Upper lobe of left lung (tissue), 6 donors: Measurements from ENCODE around the gene ADARB1. TPM values are rescaled to one million over a fixed set of nuclear protein-coding genes. Genes with fewer than 3 reads are reported as not detected.

Experiments used
- ATAC-seq, 2 donors: fragments of 200-7000 bp; cut with Tn5 transposase; one replicate each; pipeline ENCODE4 v1.9.1; 2022; ENCODE audit warnings: mild to moderate bottlenecking in 2 of 2, moderate library complexity in 2 of 2; ENCODE audit not compliant: low FRiP score in 2 of 2
- DNase-seq, 2 donors: peaks; one replicate each; pipeline ENCODE4 v3.0.0-alpha.2; 2019 to 2020
- H3K27ac ChIP-seq, 4 donors: fragments of 200-600 bp; sonication (generic); one replicate each; pipeline ENCODE4 v1.5.1; 2016 to 2019
- H3K27me3 ChIP-seq, 4 donors: fragments of 200-600 bp; sonication (generic); one replicate each; pipeline ENCODE4 v1.5.1; 2017 to 2019
- H3K36me3 ChIP-seq, 4 donors: fragments of 200-600 bp; sonication (generic); one replicate each; pipeline ENCODE4 v1.5.1; 2016 to 2019
- H3K4me1 ChIP-seq, 4 donors: fragments of 200-600 bp; sonication (generic); one replicate each; pipeline ENCODE4 v1.5.1; 2018 to 2019
- H3K4me3 ChIP-seq, 4 donors: fragments of 200-600 bp; sonication (generic); one replicate each; pipeline ENCODE4 v1.5.1; 2017 to 2019; ENCODE audit warnings: mild to moderate bottlenecking in 2 of 4, moderate library complexity in 1 of 4
- H3K9me3 ChIP-seq, 4 donors: fragments of 200-600 bp; sonication (generic); one replicate each; pipeline ENCODE4 v1.5.1; 2018 to 2019
- EP300 ChIP-seq, 4 donors: sonication (generic); formaldehyde crosslinking; IDR thresholded peaks; one replicate each; pipeline ENCODE4 v1.5.1; 2017; ENCODE audit warnings: antibody characterized with exemption in 4 of 4, control low read depth in 2 of 4
- POLR2A ChIP-seq, 4 donors: fragments of 450-650 bp; IDR thresholded peaks; one replicate each; pipeline ENCODE4 v1.5.1; 2016 to 2017; ENCODE audit warnings: antibody characterized with exemption in 4 of 4, mild to moderate bottlenecking in 2 of 4
- POLR2AphosphoS5 ChIP-seq, 2 donors: sonication (generic); formaldehyde crosslinking; IDR thresholded peaks; one replicate each; pipeline ENCODE4 v1.5.1; 2017; ENCODE audit warnings: antibody characterized with exemption in 2 of 2
- WGBS, 2 donors: methylation state at CpG; one replicate each; pipeline ENCODE4 v1.1.5; 2017 to 2018; 5-methylcytosine and 5-hydroxymethylcytosine counted together
- total RNA-seq, 6 donors: library from RNA; depleted of rRNA in 4 of 6; stranded (reverse); fragments of >200 nt in 4 of 6; gene quantifications; one replicate each; pipeline versions ENCODE4 v1.1.0 to v1.2.1, GENCODE V29; 2016 to 2021
- TF ChIP-seq, protein P1 (sequence below), 6 experiments: fragments of 450-650 bp in 4 of 6; fragments of 200-600 bp in 2 of 6; sonication (generic) in 2 of 6; IDR thresholded peaks; one replicate each; pipeline ENCODE4 v1.5.1; 2016 to 2019; ENCODE audit warnings: antibody characterized with exemption in 6 of 6
- donor health status: DM: no; HTN: no; CAD: no; lungs with moderate emphysema.
- donor health status: DM: no; HTN: yes; CAD: no; lungs with severe emphysema.

ADARB1 gene
- total RNA-seq, 6 donors from 2014 or later: 26.5 to 94.3 (median 42.4) TPM

DNA sequence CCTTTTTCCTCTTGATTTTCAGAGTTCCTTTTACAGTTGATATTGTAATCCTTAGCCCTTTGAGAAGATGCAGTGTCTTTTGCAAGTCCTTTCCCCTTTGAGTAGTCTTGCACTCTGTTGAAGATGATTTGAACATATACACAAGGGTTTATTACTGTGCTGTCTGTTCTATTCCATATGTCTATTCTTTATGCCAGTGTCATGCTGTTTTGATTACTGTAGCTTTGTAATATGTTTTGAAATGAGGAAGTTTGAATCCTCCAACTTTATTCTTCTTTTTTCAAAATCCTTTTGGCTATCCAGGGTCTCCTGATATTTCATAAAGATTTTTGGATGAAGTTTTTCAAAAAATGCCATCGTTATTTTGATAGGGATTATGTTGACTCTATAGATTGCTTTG is 112.3 kb downstream of the ADARB1 start:
- Histone ChIP-seq H3K27me3 (no peaks in the 10 kb centered on the region), H3K36me3 (peaks cover 12 to 97% (median 30%) of the 10 kb centered on the region in 4 donors), H3K27ac (no peak overlapping the region), H3K4me1 (no peaks in the 10 kb centered on the region), H3K4me3 (no peak overlapping the region), H3K9me3 (peaks cover 28 to 37% (median 31%) of the 10 kb centered on the region in 4 donors)
- 98 to 100% methylated on average over 1 of the region's 1 CpG for WGBS, 2 donors
- DNase-seq: no peak
- TF ChIP-seq, protein P1, sequence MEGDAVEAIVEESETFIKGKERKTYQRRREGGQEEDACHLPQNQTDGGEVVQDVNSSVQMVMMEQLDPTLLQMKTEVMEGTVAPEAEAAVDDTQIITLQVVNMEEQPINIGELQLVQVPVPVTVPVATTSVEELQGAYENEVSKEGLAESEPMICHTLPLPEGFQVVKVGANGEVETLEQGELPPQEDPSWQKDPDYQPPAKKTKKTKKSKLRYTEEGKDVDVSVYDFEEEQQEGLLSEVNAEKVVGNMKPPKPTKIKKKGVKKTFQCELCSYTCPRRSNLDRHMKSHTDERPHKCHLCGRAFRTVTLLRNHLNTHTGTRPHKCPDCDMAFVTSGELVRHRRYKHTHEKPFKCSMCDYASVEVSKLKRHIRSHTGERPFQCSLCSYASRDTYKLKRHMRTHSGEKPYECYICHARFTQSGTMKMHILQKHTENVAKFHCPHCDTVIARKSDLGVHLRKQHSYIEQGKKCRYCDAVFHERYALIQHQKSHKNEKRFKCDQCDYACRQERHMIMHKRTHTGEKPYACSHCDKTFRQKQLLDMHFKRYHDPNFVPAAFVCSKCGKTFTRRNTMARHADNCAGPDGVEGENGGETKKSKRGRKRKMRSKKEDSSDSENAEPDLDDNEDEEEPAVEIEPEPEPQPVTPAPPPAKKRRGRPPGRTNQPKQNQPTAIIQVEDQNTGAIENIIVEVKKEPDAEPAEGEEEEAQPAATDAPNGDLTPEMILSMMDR (IDR thresholded peaks at IDR 0.05): no peak
- TF ChIP-seq EP300 (IDR thresholded peaks at IDR 0.05): no peak
- no peak for TF ChIP-seq POLR2AphosphoS5 (IDR thresholded peaks at IDR 0.05)
- TF ChIP-seq POLR2A (IDR thresholded peaks at IDR 0.05): no peak
- no peak for ATAC-seq

DNA sequence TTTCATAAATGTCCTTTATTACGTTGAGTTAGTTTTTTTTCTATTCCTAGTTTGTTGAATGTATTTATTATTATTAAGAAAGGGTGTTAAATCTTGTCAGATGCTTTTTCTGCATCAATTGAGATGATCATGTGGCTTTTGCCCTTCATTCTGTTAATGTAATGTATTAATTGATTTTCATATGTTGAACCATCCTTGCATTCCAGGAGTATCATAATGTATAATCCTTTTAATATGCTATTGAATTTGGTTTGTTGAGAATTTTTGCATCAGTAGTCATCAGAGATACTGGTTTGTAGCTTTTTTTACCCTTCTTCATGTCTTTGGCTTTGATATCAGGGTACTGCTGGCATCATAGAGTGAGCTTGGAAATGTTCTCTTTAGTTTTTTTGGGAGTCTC is 113.3 kb downstream of the ADARB1 start:
- Histone ChIP-seq H3K9me3 (peaks cover 28 to 37% (median 31%) of the 10 kb centered on the region in 4 donors), H3K36me3 (peaks cover 12 to 90% (median 30%) of the 10 kb centered on the region in 4 donors), H3K4me3 (no peak overlapping the region), H3K27ac (no peak overlapping the region), H3K27me3 (no peaks in the 10 kb centered on the region), H3K4me1 (no peaks in the 10 kb centered on the region)
- no peak for ATAC-seq
- no peak for DNase-seq
- 92 to 96% methylated on average over 1 of the region's 1 CpG for WGBS, 2 donors
- TF ChIP-seq, protein P1 (IDR thresholded peaks at IDR 0.05): no peak
- no peak for TF ChIP-seq POLR2A (IDR thresholded peaks at IDR 0.05)

DNA sequence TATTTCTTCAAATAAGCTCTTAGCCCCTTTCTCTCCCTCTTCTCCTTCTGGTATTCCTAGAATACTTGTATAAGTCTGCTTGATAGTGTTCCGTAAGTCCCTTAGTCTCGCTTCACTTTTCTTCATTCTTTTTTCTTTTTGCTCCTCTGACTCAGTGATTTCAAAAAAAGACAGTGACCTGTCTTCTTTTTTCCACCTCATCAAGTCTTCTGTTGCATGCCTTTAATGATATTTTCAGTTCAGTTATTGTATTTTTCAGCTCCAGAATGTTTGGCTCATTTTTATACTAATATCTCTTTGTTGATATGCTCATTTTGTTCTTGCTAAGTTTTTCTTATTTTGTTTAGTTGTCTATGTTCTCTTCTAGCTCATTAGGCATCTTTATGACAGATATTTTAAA is 115.6 kb downstream of the ADARB1 start:
- WGBS, 2 donors: 94 to 100% methylated on average over 2 of the region's 2 CpGs
- no peak overlapping the region for H3K4me3 ChIP-seq
- TF ChIP-seq POLR2AphosphoS5 (IDR thresholded peaks at IDR 0.05) (no peak), EP300 (IDR thresholded peaks at IDR 0.05) (no peak), POLR2A (IDR thresholded peaks at IDR 0.05) (no peak)
- TF ChIP-seq, protein P1 (IDR thresholded peaks at IDR 0.05): no peak
- H3K27ac ChIP-seq: no peak overlapping the region
- H3K27me3 ChIP-seq: no peaks in the 10 kb centered on the region
- peaks cover under 1 to 67% (median 26%) of the 10 kb centered on the region in 4 donors for H3K36me3 ChIP-seq
- no peak for ATAC-seq
- DNase-seq: no peak
- H3K4me1 ChIP-seq: no peaks in the 10 kb centered on the region
- peaks cover 28 to 37% (median 31%) of the 10 kb centered on the region in 4 donors for H3K9me3 ChIP-seq

DNA sequence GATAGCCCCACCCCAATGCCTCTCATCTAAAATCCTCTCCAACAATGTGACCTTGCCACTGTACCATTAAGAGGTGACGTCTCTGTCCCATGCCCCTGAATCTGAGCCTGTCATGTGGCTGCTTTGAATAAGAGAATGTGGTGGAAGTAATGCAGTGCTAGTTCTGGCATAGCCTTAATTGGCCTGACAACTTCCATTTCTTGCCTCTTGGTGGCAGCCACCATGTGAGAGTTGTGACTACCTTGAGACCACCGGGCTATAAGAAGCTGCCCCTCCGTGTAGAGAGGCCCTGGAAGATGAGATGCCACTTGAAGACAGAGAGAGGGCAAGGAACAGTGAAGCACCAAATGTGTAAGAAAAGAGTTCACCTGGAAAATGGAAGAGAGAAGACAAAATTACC is 118.0 kb downstream of the ADARB1 start:
- DNase-seq (no peak), ATAC-seq (no peak)
- TF ChIP-seq, protein P1 (IDR thresholded peaks at IDR 0.05): no peak
- TF ChIP-seq POLR2A (IDR thresholded peaks at IDR 0.05) (no peak), POLR2AphosphoS5 (IDR thresholded peaks at IDR 0.05) (no peak), EP300 (IDR thresholded peaks at IDR 0.05) (no peak)
- no peak overlapping the region for H3K27ac ChIP-seq
- 75 to 88% methylated on average over 3 of the region's 3 CpGs for WGBS, 2 donors
- H3K27me3 ChIP-seq: no peaks in the 10 kb centered on the region
- peaks cover 0 to 50% (median 7%) of the 10 kb centered on the region in 4 donors for H3K36me3 ChIP-seq
- H3K9me3 ChIP-seq: peaks cover 17 to 28% (median 20%) of the 10 kb centered on the region in 4 donors
- H3K4me3 ChIP-seq: no peak overlapping the region
- H3K4me1 ChIP-seq: no peaks in the 10 kb centered on the region

DNA sequence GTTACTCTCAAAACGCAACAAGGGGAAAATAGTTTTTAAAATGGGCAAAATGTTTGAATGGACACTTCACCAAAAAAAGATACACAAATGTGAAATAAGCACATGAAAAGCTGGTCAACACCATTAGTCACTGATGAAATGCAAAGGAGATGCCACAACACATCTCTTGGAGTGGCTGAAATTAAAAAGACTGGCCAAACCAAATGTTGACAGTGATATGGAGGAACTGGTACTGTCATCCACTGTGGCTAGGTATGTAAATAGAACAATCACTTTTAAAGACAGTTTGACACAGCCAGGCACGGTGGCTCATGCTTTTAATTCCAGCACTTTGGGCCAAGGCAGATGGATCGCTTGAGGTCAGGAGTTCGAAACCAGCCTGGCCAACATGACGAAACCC is 122.2 kb downstream of the ADARB1 start:
- TF ChIP-seq POLR2A (IDR thresholded peaks at IDR 0.05) (no peak), EP300 (IDR thresholded peaks at IDR 0.05) (no peak), POLR2AphosphoS5 (IDR thresholded peaks at IDR 0.05) (no peak)
- TF ChIP-seq, protein P1 (IDR thresholded peaks at IDR 0.05): no peak
- DNase-seq: no peak
- H3K4me1 ChIP-seq: peaks cover 0 to 6% (median 0%) of the 10 kb centered on the region in 4 donors
- H3K36me3 ChIP-seq: peaks cover 0 to 18% (median 2%) of the 10 kb centered on the region in 4 donors
- no peak overlapping the region for H3K4me3 ChIP-seq
- no peaks in the 10 kb centered on the region for H3K9me3 ChIP-seq
- 91 to 97% methylated on average over 5 of the region's 5 CpGs for WGBS, 2 donors
- ATAC-seq: no peak
- H3K27ac ChIP-seq: no peak overlapping the region
- H3K27me3 ChIP-seq: no peaks in the 10 kb centered on the region
